GM12875 (cell line): Measurements from ENCODE around the gene TSPAN19.
"Not testable (repeated sequence)": the region's sequence is repeated elsewhere in the genome, so short reads cannot be mapped to it uniquely, and the experiment has no call there.

Source experiments
- H3K4me3 ChIP-seq: one replicate; pipeline ENCODE4 v1.5.1; 2011; ENCODE audit warnings: low read depth, low read length, control low read depth
- TF ChIP-seq, protein P1 (sequence below): IDR thresholded peaks from 2 replicates; pipeline ENCODE4 v1.5.1; 2011; ENCODE audit warnings: low read depth, mild to moderate bottlenecking, control low read depth, inconsistent platforms, low read length, moderate library complexity, borderline replicate concordance; ENCODE audit not compliant: insufficient read depth

Gene TSPAN19

DNA sequence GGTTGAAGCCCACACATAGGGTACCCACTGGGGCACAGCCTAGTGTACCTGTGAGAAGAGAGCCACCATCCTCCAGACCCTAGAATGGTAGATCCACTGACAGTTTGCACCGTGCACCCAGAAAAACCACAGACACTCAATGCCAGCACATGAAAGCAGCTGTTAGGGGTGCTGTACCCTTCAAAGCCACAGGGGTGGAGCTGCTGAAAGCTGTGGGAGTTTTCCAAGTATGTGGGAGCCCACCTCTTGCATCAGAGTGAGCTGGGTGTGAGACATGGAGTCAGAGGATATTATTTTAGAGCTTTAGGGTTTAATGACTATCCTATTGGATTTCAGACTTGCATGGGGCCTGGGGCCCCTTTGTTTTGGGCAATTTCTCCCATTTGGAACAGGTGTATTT lies 30.5 kb downstream of the TSPAN19 start:
- H3K4me3 ChIP-seq, result no peak overlapping the region

DNA sequence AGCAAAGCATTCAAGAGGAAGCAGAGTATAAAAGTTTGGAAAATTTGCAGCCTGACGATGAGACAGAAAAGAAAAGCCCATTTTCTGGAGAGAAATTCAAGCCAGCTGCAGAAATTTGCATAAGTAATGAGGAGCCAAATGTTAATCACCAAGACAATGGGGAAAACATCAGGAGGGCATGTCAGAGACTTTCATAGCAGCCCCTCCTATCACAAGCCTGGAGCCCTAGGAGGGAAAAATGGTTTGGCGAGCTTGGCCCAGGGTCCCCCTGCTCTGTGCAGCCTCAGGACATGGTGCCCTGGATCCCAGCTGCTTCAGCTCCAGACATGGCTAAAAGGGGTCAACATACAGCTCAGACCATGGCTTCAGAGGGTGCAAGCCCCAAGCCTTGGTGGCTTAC lies 31.0 kb downstream of the TSPAN19 start:
- H3K4me3 ChIP-seq, result not testable (repeated sequence)

More for the DNA sequence above, 30.5 kb downstream of the TSPAN19 start:
- TF ChIP-seq, protein P1, sequence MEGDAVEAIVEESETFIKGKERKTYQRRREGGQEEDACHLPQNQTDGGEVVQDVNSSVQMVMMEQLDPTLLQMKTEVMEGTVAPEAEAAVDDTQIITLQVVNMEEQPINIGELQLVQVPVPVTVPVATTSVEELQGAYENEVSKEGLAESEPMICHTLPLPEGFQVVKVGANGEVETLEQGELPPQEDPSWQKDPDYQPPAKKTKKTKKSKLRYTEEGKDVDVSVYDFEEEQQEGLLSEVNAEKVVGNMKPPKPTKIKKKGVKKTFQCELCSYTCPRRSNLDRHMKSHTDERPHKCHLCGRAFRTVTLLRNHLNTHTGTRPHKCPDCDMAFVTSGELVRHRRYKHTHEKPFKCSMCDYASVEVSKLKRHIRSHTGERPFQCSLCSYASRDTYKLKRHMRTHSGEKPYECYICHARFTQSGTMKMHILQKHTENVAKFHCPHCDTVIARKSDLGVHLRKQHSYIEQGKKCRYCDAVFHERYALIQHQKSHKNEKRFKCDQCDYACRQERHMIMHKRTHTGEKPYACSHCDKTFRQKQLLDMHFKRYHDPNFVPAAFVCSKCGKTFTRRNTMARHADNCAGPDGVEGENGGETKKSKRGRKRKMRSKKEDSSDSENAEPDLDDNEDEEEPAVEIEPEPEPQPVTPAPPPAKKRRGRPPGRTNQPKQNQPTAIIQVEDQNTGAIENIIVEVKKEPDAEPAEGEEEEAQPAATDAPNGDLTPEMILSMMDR, result no peak

DNA sequence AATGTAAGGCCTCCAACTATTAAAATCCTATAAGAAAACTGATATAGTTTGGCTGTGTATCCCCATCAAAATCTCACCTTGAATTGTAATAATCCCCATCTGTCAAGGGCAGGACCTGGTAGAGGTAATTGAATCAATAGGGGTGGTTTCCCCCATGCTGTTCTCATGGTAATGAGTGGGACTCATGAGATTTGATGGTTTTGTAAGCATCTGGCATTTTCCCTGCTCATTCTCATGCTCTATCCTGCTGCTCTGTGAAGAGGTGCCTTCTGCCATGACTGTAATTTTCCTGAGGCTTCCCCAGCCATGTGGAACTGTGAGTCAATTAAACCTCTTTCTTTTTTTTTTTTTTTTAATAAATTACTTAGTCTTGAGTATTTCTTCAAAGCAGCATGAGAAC lies 31.9 kb downstream of the TSPAN19 start:
- TF ChIP-seq, protein P1, result no peak
- H3K4me3 ChIP-seq, result no peak overlapping the region

DNA sequence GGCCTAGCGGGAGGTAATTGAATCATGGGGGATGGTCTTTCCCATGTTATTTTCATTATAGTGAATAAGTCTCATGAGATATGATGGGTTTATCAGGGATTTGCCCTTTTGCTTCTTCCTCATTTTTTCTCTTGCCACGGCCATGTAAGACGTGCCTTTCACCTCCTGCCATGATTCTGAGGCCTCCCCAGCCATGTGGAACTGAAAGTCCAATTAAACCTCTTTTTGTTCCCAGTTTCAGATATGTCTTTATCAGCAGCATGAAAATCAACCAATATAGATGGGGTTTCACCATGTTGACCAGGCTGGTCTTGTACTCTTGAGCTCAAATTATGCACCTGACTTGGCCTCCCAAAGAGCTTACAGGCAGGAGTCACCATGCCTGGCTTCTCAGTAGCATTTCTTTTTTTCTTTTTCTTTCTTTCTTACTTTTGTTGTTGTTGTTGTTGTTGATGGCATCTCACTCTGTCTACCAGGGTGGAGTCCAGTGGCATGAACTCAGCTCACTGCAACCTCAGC lies 33.2 kb downstream of the TSPAN19 start:
- no peak overlapping the region for H3K4me3 ChIP-seq
- TF ChIP-seq, protein P1, result no peak

DNA sequence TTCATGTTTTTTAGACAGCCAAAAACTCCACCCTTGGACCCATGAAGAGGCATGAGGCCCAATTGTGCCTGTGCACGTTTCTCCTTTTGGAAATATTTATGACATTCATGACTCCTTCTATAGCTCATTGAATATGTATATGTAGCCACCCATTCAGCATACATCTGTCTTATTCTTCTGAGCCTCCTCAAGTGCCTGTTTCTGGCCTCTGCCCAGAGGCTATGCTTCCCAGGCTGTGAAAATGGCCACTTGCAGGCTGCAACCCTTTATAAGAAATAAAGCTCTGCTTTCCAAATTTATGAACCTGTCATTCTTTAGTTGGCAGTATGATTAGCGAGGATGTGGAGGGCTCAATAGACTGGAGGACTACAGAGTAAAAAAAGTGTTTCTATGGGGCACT lies 35.3 kb downstream of the TSPAN19 start:
- no peak overlapping the region for H3K4me3 ChIP-seq
- TF ChIP-seq, protein P1, result no peak

DNA sequence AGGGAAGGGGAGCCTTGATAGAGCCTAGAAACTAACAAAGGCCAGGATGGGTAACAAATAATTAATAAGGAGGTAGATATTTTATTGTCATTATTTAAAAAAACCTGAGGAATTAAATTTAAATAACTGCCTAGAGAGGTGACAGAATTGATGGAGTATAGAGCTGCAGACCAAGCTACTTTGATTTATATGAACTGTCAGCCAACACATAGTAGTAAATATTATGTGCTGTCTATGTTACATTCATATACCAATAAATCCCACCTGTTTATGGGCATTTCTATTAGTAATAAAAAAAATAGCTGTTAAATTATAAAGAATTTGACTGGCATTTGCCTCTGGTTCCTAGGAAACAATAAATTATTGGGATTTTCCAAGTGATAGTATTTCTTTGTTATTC lies 37.7 kb downstream of the TSPAN19 start:
- TF ChIP-seq, protein P1, result no peak
- no peak overlapping the region for H3K4me3 ChIP-seq

DNA sequence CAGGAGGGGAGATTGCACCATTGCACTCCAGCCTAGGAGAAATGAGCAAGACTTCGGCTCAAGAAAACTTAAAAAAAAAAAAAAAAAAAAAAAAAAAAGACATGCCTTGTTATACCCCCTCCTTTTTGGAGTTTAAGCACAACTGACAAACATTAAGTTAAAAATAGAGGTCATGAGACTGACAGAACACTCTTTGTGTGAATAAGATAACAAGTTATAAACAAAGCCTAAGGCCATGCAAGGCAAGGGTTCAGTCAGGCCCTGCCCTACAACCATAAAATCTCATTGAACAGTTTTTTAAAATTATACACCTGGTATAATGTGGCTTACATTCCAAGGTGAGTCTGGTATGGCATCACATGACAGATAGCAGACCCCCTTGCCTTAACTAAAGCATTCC lies 39.3 kb downstream of the TSPAN19 start:
- TF ChIP-seq, protein P1, result no peak
- no peak overlapping the region for H3K4me3 ChIP-seq

DNA sequence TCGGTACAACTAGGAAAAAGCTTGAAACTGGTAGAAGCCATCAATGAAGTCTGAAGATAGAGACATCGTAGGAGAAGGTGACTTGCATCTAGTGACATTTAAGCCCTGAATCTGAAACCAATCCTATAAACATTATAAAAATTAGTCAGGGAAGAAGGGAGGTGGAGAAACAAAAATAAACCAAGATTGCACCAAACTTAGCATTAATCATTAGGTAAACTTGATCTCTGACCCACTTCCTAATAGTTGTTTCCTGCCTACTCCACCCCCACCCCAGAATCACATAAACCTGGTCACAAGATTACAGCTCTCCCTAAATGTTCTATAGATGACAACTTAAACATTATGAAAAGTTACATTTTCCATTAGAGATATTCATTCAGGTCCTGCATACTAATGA lies 40.4 kb downstream of the TSPAN19 start:
- H3K4me3 ChIP-seq, result no peak overlapping the region
- TF ChIP-seq, protein P1, result no peak
